GM23248 (cell line): ENCODE measurements around the gene ESYT2. TPM values are rescaled to one million over a fixed set of nuclear protein-coding genes. Genes with fewer than 3 reads are reported as not detected.

ENCODE experiments used
- DNase-seq: peaks from one replicate; pipeline ENCODE4 v3.0.0-alpha.2; 2015
- H2AFZ ChIP-seq: fragments of 200-600 bp; sonication (generic); 2 replicates; pipeline ENCODE4 v1.6.1; 2016; ENCODE audit warnings: antibody characterized with exemption
- H3F3A ChIP-seq: fragments of 200-600 bp; sonication (generic); 2 replicates; pipeline ENCODE4 v1.6.1; 2016; ENCODE audit warnings: mild to moderate bottlenecking, antibody characterized with exemption, mixed run types; ENCODE audit not compliant: insufficient read depth
- H3K27ac ChIP-seq: fragments of 200-600 bp; sonication (generic); 2 replicates; pipeline ENCODE4 v1.5.1; 2016; ENCODE audit warnings: mild to moderate bottlenecking
- H3K27me3 ChIP-seq: fragments of 200-600 bp; sonication (generic); replicated peaks from 2 replicates; pipeline ENCODE4 v1.6.1; 2016; ENCODE audit warnings: mild to moderate bottlenecking; ENCODE audit not compliant: insufficient read depth
- H3K36me3 ChIP-seq: fragments of 200-600 bp; sonication (generic); 2 replicates; pipeline ENCODE4 v1.6.1; 2016; ENCODE audit warnings: low read depth, mild to moderate bottlenecking
- H3K4me1 ChIP-seq: fragments of 200-600 bp; sonication (generic); 2 replicates; pipeline ENCODE4 v1.6.1; 2016; ENCODE audit warnings: mild to moderate bottlenecking; ENCODE audit not compliant: insufficient read depth
- H3K4me2 ChIP-seq: fragments of 200-600 bp; sonication (generic); one replicate; pipeline ENCODE4 v1.6.1; 2016; ENCODE audit warnings: mild to moderate bottlenecking; ENCODE audit not compliant: unreplicated experiment
- H3K4me3 ChIP-seq: fragments of 200-600 bp; sonication (generic); 2 replicates; pipeline ENCODE4 v1.5.1; 2016; ENCODE audit warnings: mild to moderate bottlenecking
- H3K79me2 ChIP-seq: fragments of 200-600 bp; sonication (generic); 2 replicates; pipeline ENCODE4 v1.6.1; 2016; ENCODE audit warnings: mild to moderate bottlenecking; ENCODE audit not compliant: insufficient read depth
- H3K9ac ChIP-seq: fragments of 200-600 bp; sonication (generic); 2 replicates; pipeline ENCODE4 v1.6.1; 2016; ENCODE audit warnings: mild to moderate bottlenecking
- H3K9me2 ChIP-seq: fragments of 200-600 bp; sonication (generic); 2 replicates; pipeline ENCODE4 v1.6.1; 2016; ENCODE audit warnings: mixed run types, mild to moderate bottlenecking, moderate library complexity; ENCODE audit not compliant: insufficient read depth
- H3K9me3 ChIP-seq: fragments of 200-600 bp; sonication (generic); one replicate; pipeline ENCODE4 v1.6.1; 2017; ENCODE audit warnings: low read depth
- H4K20me1 ChIP-seq: fragments of 200-600 bp; sonication (generic); 2 replicates; pipeline ENCODE4 v1.6.0; 2016; ENCODE audit not compliant: insufficient read depth
- EZH2 ChIP-seq: fragments of 200-600 bp; sonication (generic); IDR thresholded peaks from 2 replicates; pipeline ENCODE4 v1.6.1; 2018; ENCODE audit warnings: antibody characterized with exemption, mild to moderate bottlenecking; ENCODE audit not compliant: insufficient read depth, poor library complexity, severe bottlenecking
- EZH2phosphoT487 ChIP-seq: fragments of 200-600 bp; sonication (generic); IDR thresholded peaks from 2 replicates; pipeline ENCODE4 v1.6.1; 2018; ENCODE audit warnings: antibody characterized with exemption, moderate library complexity, mild to moderate bottlenecking, low read depth; ENCODE audit not compliant: insufficient read depth
- WGBS, 2 experiments: methylation state at CpG; one replicate each; pipeline ENCODE4 v1.1.6; 2015 to 2017; ENCODE audit warnings: low lambda C conversion rate in 2 of 2, low coverage in 1 of 2; ENCODE audit errors: missing lambda C conversion rate in 2 of 2; 5-methylcytosine and 5-hydroxymethylcytosine counted together
- in situ Hi-C: fragments of 300-500 bp; cut with MboI; formaldehyde crosslinking; loops from 2 replicates; pipeline ENCODE4 v1.15.0; 2020
- polyA plus RNA-seq: library from polyadenylated mRNA; unstranded; fragments of >200 nt; fragmentation: Nextera tagmentation; extraction: Ambion mirVana; gene quantifications from 2 replicates; pipeline ENCODE4 v1.2.1, GENCODE V29; 2016
- total RNA-seq: library from RNA; depleted of rRNA; stranded (reverse); fragments of >200 nt; shearing (Covaris generic); gene quantifications from 2 replicates; pipeline ENCODE4 v1.2.3, GENCODE V29; 2014

The ESYT2 gene
- total and polyA plus RNA-seq, 2 experiments from 2014 or later: 49.9 to 129 TPM

DNA sequence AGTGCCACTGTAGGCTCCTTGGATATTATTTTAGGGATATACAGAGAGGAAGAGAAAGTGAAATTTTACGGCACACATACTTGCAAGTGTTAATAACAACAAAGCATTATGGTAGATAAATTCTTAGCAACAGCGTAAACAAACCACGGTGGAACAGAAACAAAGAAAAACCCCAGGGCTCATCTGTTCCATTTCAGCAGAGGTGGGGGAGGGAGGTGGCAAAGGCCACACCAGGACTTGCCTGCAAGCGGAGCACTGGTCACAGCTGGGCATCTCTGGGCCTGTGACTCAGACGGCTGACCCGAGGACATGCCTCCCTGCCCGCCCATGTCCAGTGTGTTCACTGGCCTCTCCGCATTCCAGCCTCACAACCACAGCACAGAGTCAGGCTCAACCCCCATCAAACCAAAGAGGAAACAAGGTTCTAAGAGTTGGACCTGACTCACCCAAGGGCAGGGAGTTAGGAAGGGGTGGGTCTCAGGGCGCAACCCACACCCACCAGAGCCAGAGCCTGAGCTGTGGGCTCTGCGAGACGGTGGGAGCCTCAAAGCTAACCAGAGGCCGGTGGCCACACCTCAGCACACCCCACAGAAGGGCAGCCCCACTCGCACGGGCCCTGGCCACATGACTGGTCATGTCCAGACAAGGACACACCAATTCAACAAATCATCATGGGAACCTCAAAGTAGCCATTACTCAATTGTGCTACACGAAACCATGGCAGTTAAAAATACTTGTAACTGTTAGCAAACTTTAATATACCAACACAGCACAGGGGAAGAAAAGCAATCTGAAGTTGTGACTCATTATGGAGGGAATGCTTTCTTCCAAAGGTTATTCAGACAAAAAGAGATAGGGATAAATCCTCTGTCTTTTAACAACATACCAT, 10.7 kb downstream of the ESYT2 start:
- Histone ChIP-seq H2AFZ (peak overlapping the region; percentile 40; the same call in 1 of the 2 replicates), H3K9ac (peak overlapping the region; percentile 88), H4K20me1 (no peaks in the 10 kb centered on the region), H3K4me2 (peak overlapping the region; percentile 90), H3K27me3 (no peaks in the 10 kb centered on the region), H3K27ac (peak overlapping the region; percentile 99), H3K4me1 (peaks cover 59% of the 10 kb centered on the region), H3F3A (peaks cover 52% of the 10 kb centered on the region), H3K79me2 (peaks cover 84% of the 10 kb centered on the region), H3K9me3 (no peaks in the 10 kb centered on the region), H3K36me3 (no peaks in the 10 kb centered on the region), H3K4me3 (peak overlapping the region; percentile 62), H3K9me2 (no peaks in the 10 kb centered on the region)
- WGBS, 2 experiments: 0 to 2% methylated on average over 15 of the region's 15 CpGs
- TF ChIP-seq EZH2 (no peak), EZH2phosphoT487 (no peak)
- in situ Hi-C loops: no loop called here
- peak; percentile 98 for DNase-seq

- H3K4me1 ChIP-seq: peaks cover 60% of the 10 kb centered on the region
- no peaks in the 10 kb centered on the region for H3K9me2 ChIP-seq
- no peaks in the 10 kb centered on the region for H3K36me3 ChIP-seq
- no peak for TF ChIP-seq EZH2phosphoT487
- TF ChIP-seq EZH2: no peak
- no peak overlapping the region for H2AFZ ChIP-seq
- H3F3A ChIP-seq: peaks cover 49% of the 10 kb centered on the region
- 71 to 80% methylated on average over 2 of the region's 2 CpGs for WGBS, 2 experiments
- H3K4me3 ChIP-seq: no peak overlapping the region
- H3K9me3 ChIP-seq: no peaks in the 10 kb centered on the region
- in situ Hi-C loops: no loop called here
- H3K9ac ChIP-seq: peak overlapping the region; percentile 88
- H3K27ac ChIP-seq: peak overlapping the region; percentile 99
- peaks cover 84% of the 10 kb centered on the region for H3K79me2 ChIP-seq
- no peaks in the 10 kb centered on the region for H4K20me1 ChIP-seq
- no peaks in the 10 kb centered on the region for H3K27me3 ChIP-seq
- H3K4me2 ChIP-seq: peak overlapping the region; percentile 90
- DNase-seq: no peak
These were observed 12.3 kb downstream of the ESYT2 start for GRCh38 chr7:158816995-158817394.

- peaks cover 42% of the 10 kb centered on the region for H3F3A ChIP-seq
- no peaks in the 10 kb centered on the region for H3K9me3 ChIP-seq
- H3K4me2 ChIP-seq: peak overlapping the region; percentile 20
- DNase-seq: peak; percentile 33
- no peaks in the 10 kb centered on the region for H4K20me1 ChIP-seq
- TF ChIP-seq EZH2phosphoT487 (no peak), EZH2 (no peak)
- H2AFZ ChIP-seq: no peak overlapping the region
- peak overlapping the region; percentile 99 for H3K27ac ChIP-seq
- WGBS, 2 experiments: 44 to 56% methylated on average over 2 to 3 of the region's 3 CpGs
- H3K36me3 ChIP-seq: no peaks in the 10 kb centered on the region
- no peak overlapping the region for H3K4me3 ChIP-seq
- H3K79me2 ChIP-seq: peaks cover 85% of the 10 kb centered on the region
- H3K9ac ChIP-seq: peak overlapping the region; percentile 88
- H3K9me2 ChIP-seq: no peaks in the 10 kb centered on the region
- in situ Hi-C loops: no loop called here
- no peaks in the 10 kb centered on the region for H3K27me3 ChIP-seq
- peaks cover 60% of the 10 kb centered on the region for H3K4me1 ChIP-seq
These were observed 13.0 kb downstream of the ESYT2 start for GRCh38 chr7:158816271-158816670.

GRCh38 chr7:158815800-158816128, 13.5 kb downstream of the ESYT2 start:
- no peaks in the 10 kb centered on the region for H3K36me3 ChIP-seq
- no peak for TF ChIP-seq EZH2phosphoT487
- TF ChIP-seq EZH2: no peak
- no peaks in the 10 kb centered on the region for H3K9me3 ChIP-seq
- H2AFZ ChIP-seq: no peak overlapping the region
- 70 to 71% methylated on average over 6 of the region's 6 CpGs for WGBS, 2 experiments
- DNase-seq: no peak
- H3K27ac ChIP-seq: peak overlapping the region; percentile 99
- in situ Hi-C loops: no loop called here
- H3K4me2 ChIP-seq: no peak overlapping the region
- H3K4me1 ChIP-seq: peaks cover 60% of the 10 kb centered on the region
- H3K9ac ChIP-seq: peak overlapping the region; percentile 88; the same call in 1 of the 2 replicates
- H3K9me2 ChIP-seq: no peaks in the 10 kb centered on the region
- H3K4me3 ChIP-seq: no peak overlapping the region
- H3K79me2 ChIP-seq: peaks cover 88% of the 10 kb centered on the region
- no peaks in the 10 kb centered on the region for H4K20me1 ChIP-seq
- H3F3A ChIP-seq: peaks cover 38% of the 10 kb centered on the region
- no peaks in the 10 kb centered on the region for H3K27me3 ChIP-seq
